NB4 (cell line): Measurements from ENCODE around the gene DPYD.

Experiments used
- CTCF ChIP-seq: IDR thresholded peaks from one replicate; pipeline ENCODE4 v1.5.1; 2012; ENCODE audit warnings: low read depth, low read length
- POLR2A ChIP-seq: IDR thresholded peaks from 2 replicates; pipeline ENCODE4 v1.6.1; 2011; ENCODE audit warnings: mild to moderate bottlenecking; ENCODE audit not compliant: insufficient read length; ENCODE audit errors: extremely low read depth

GRCh38 chr1:97427371-97427770, 493.5 kb downstream of the DPYD start:
- no peak for TF ChIP-seq CTCF
- TF ChIP-seq POLR2A, result no peak
